SK-N-SH (cell line): ENCODE measurements around the gene TNPO2. TPM values are rescaled to one million over a fixed set of nuclear protein-coding genes. Genes with fewer than 3 reads are reported as not detected.

Experiments
- CTCF ChIA-PET: fragments of 300-600, 350-600 bp; formaldehyde crosslinking; extraction: SDS; loops from one replicate; lab custom pipeline; 2021; lab: Yijun Ruan, JAX
- POLR2A ChIA-PET: fragments of 350-600 bp; sonication (Branson Sonifier 250); formaldehyde crosslinking; extraction: SDS; loops from one replicate; lab custom pipeline; 2020; ENCODE audit warnings: antibody characterized with exemption, inconsistent platforms; lab: Yijun Ruan, JAX
- DNase-seq: peaks from one replicate; pipeline ENCODE4 v3.0.0; 2012
- H2AFZ ChIP-seq: fragments of 200-600 bp; sonication (generic); 2 replicates; pipeline ENCODE4 v1.8.1; 2016; ENCODE audit warnings: antibody characterized with exemption, mild to moderate bottlenecking, low read depth
- H3F3A ChIP-seq: fragments of 200-600 bp; sonication (generic); replicated peaks from 2 replicates; pipeline ENCODE3; 2016; ENCODE audit warnings: antibody characterized with exemption, mild to moderate bottlenecking; ENCODE audit not compliant: insufficient read depth
- H3K27ac ChIP-seq, 2 experiments: fragments of 200-500 bp in 1 of 2; fragments of 200-600 bp in 1 of 2; sonication (Bioruptor generic) in 1 of 2; sonication (generic), shearing (Covaris generic) in 1 of 2; 2 replicates each; pipeline versions ENCODE4 v1.5.1 to v1.6.1; 2014 to 2016; ENCODE audit warnings: low read depth in 2 of 2, inconsistent platforms in 1 of 2, low read length in 1 of 2, mild to moderate bottlenecking in 1 of 2, mixed read lengths in 1 of 2
- H3K27me3 ChIP-seq: fragments of 200-600 bp; sonication (generic), shearing (Covaris generic); 2 replicates; pipeline ENCODE4 v1.6.1; 2016; ENCODE audit warnings: mixed run types; ENCODE audit not compliant: insufficient read depth
- H3K36me3 ChIP-seq, 2 experiments: fragments of 200-500 bp in 1 of 2; fragments of 200-600 bp in 1 of 2; sonication (Bioruptor generic) in 1 of 2; sonication (generic) in 1 of 2; replicated peaks in 1 of 2; 2 replicates each; pipeline versions ENCODE3 to v1.5.1; 2014 to 2016; ENCODE audit warnings: low read length in 1 of 2, mild to moderate bottlenecking in 1 of 2; ENCODE audit not compliant: insufficient read depth in 2 of 2, control insufficient read depth in 1 of 2
- H3K4me1 ChIP-seq, 2 experiments: fragments of 200-500 bp in 1 of 2; fragments of 200-600 bp in 1 of 2; sonication (Bioruptor generic) in 1 of 2; sonication (generic), shearing (Covaris generic) in 1 of 2; 2 replicates each; pipeline versions ENCODE4 v1.5.1 to v1.6.1; 2014 to 2016; ENCODE audit warnings: low read depth in 1 of 2, low read length in 1 of 2, mixed run types in 1 of 2; ENCODE audit not compliant: insufficient read depth in 2 of 2, control insufficient read depth in 1 of 2
- H3K4me2 ChIP-seq: fragments of 200-600 bp; sonication (generic), shearing (Covaris generic); 2 replicates; pipeline ENCODE4 v1.6.1; 2017; ENCODE audit warnings: mixed run types
- H3K4me3 ChIP-seq, 2 experiments: fragments of 200-500 bp in 1 of 2; fragments of 200-600 bp in 1 of 2; sonication (Bioruptor generic) in 1 of 2; sonication (generic), shearing (Covaris generic) in 1 of 2; 2 replicates each; pipeline versions ENCODE4 v1.5.1 to v1.8.1; 2014 to 2016; ENCODE audit warnings: low read depth in 2 of 2, inconsistent platforms in 1 of 2, low read length in 1 of 2, mild to moderate bottlenecking in 1 of 2, mixed read lengths in 1 of 2, moderate library complexity in 1 of 2
- H3K79me2 ChIP-seq: fragments of 200-600 bp; sonication (generic); 2 replicates; pipeline ENCODE4 v1.8.1; 2017; ENCODE audit warnings: mild to moderate bottlenecking; ENCODE audit not compliant: insufficient read depth
- H3K9ac ChIP-seq: fragments of 200-600 bp; sonication (generic); 2 replicates; pipeline ENCODE4 v1.6.1; 2017; ENCODE audit warnings: mixed run types
- H3K9me2 ChIP-seq: fragments of 200-600 bp; sonication (generic); 2 replicates; pipeline ENCODE4 v1.6.1; 2017; ENCODE audit warnings: mixed run types
- H3K9me3 ChIP-seq: fragments of 200-600 bp; sonication (generic); 2 replicates; pipeline ENCODE4 v1.6.1; 2017; ENCODE audit warnings: mixed run types, mild to moderate bottlenecking, moderate library complexity
- H4K20me1 ChIP-seq: fragments of 200-600 bp; sonication (generic); 2 replicates; pipeline ENCODE4 v1.6.1; 2017; ENCODE audit warnings: mild to moderate bottlenecking, mixed run types; ENCODE audit not compliant: insufficient read depth
- CHD2 ChIP-seq: fragments of 150-350 bp; IDR thresholded peaks from 2 replicates; pipeline ENCODE4 v1.6.1; 2018; ENCODE audit warnings: low read length; ENCODE audit not compliant: partially characterized antibody
- ELF1 ChIP-seq: IDR thresholded peaks from 2 replicates; pipeline ENCODE4 v1.4.0; 2012
- EZH2phosphoT487 ChIP-seq: fragments of 200-600 bp; sonication (generic); IDR thresholded peaks from 2 replicates; pipeline ENCODE4 v1.6.1; 2017; ENCODE audit warnings: low read depth, mixed run types, mild to moderate bottlenecking, antibody characterized with exemption, moderate library complexity, borderline replicate concordance
- FOXJ3 ChIP-seq: sonication (generic); formaldehyde crosslinking; IDR thresholded peaks from 2 replicates; pipeline ENCODE4 v1.5.1; 2020; ENCODE audit warnings: mild to moderate bottlenecking, missing genetic modification reagents
- GABPA ChIP-seq: IDR thresholded peaks from 2 replicates; pipeline ENCODE4 v1.4.0; 2012; ENCODE audit warnings: low read depth, mild to moderate bottlenecking
- JUND ChIP-seq: IDR thresholded peaks from 2 replicates; pipeline ENCODE4 v1.4.0; 2012
- MEF2A ChIP-seq: IDR thresholded peaks from 2 replicates; pipeline ENCODE4 v1.4.0; 2012; ENCODE audit warnings: low read depth, borderline replicate concordance
- MXI1 ChIP-seq: IDR thresholded peaks from 2 replicates; pipeline ENCODE4 v1.6.1; 2012; ENCODE audit warnings: mild to moderate bottlenecking, low read depth, low read length, improper control_type of control experiment
- NFIC ChIP-seq: IDR thresholded peaks from 2 replicates; pipeline ENCODE4 v1.4.0; 2012; ENCODE audit warnings: borderline replicate concordance
- NRF1 ChIP-seq: IDR thresholded peaks from 2 replicates; pipeline ENCODE4 v1.6.1; 2012; ENCODE audit warnings: low read depth, mild to moderate bottlenecking, low read length
- PBX3 ChIP-seq: IDR thresholded peaks from 2 replicates; pipeline ENCODE4; 2012
- RAD21 ChIP-seq: IDR thresholded peaks from 2 replicates; pipeline ENCODE4 v1.6.1; 2012; ENCODE audit warnings: mild to moderate bottlenecking, low read length
- RCOR1 ChIP-seq: fragments of 150-350 bp; IDR thresholded peaks from 2 replicates; pipeline ENCODE4 v1.6.1; 2017; ENCODE audit warnings: antibody characterized with exemption, low read length
- SIN3A ChIP-seq: IDR thresholded peaks from 2 replicates; pipeline ENCODE4 v1.6.1; 2012; ENCODE audit warnings: low read depth, mild to moderate bottlenecking, low read length, moderate library complexity, borderline replicate concordance
- USF1 ChIP-seq: IDR thresholded peaks from 2 replicates; pipeline ENCODE4 v1.4.0; 2012; ENCODE audit warnings: low read depth, borderline replicate concordance
- YY1 ChIP-seq: IDR thresholded peaks from 2 replicates; pipeline ENCODE4 v1.4.0; 2012; ENCODE audit warnings: low read depth, mild to moderate bottlenecking
- WGBS: methylation state at CpG from one replicate; pipeline ENCODE4 v1.1.6; 2017; ENCODE audit warnings: low lambda C conversion rate; 5-methylcytosine and 5-hydroxymethylcytosine counted together
- polyA plus RNA-seq, 3 experiments: library from polyadenylated mRNA; depleted of rRNA; stranded (reverse); fragments of >200 nt; gene quantifications; 2 replicates each; pipeline ENCODE4 v1.2.3, GENCODE V29; 2012
- TF ChIP-seq, protein P1 (sequence below): IDR thresholded peaks from 2 replicates; pipeline ENCODE4 v1.6.1; 2012; ENCODE audit warnings: mild to moderate bottlenecking, low read depth, low read length, moderate library complexity
- TF ChIP-seq, protein P2 (sequence below): fragments of 200-600 bp; sonication (generic); IDR thresholded peaks from 2 replicates; pipeline ENCODE4 v1.6.1; 2017; ENCODE audit warnings: antibody characterized with exemption, mild to moderate bottlenecking, moderate library complexity
- TF ChIP-seq, protein P3 (sequence below): IDR thresholded peaks from 2 replicates; pipeline ENCODE4 v1.4.0; 2012; ENCODE audit warnings: low read depth

TNPO2 gene
- polyA plus RNA-seq, 1 of the 3 experiments (the other 2 are of a cell fraction): 82.4 TPM

DNA sequence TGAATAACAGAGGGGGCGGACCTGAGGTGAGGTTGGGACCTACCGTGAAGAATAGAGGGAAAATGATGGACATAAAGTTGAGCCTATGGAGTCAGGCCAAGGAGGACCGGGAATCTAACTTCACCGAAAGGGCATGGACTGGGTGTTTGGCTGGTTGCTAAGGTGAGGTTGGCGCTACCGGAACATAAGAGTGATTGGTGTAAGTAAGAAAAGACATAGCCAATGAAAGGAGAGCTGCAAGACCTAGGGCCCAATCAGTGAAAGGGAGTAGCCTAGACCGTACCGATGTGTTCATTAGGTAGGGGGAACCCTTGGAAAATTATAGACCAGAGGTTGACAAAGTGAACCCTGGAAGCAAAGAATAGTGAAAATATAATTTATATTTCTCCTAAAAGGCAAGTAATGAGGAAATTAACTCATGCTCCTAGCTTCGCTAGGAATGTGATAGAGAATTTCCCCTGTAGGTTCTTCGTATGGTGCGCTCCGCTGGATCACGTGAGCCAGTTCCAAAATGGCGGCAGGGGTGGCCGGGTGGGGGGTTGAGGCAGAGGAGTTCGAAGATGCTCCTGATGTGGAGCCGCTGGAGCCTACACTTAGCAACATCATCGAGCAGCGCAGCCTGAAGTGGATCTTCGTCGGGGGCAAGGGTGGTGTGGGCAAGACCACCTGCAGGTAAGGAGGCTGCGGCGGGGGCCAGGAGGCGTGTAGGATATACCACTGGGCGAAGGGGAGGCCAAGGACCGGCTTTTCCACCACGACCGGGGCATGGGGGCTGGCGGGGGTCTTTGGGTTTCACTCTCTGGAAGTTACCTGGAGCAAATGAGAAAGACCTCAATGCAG, 13.5 kb upstream of the TNPO2 start, which contains the start of gene GET3 (continued):
- TF ChIP-seq, protein P1, sequence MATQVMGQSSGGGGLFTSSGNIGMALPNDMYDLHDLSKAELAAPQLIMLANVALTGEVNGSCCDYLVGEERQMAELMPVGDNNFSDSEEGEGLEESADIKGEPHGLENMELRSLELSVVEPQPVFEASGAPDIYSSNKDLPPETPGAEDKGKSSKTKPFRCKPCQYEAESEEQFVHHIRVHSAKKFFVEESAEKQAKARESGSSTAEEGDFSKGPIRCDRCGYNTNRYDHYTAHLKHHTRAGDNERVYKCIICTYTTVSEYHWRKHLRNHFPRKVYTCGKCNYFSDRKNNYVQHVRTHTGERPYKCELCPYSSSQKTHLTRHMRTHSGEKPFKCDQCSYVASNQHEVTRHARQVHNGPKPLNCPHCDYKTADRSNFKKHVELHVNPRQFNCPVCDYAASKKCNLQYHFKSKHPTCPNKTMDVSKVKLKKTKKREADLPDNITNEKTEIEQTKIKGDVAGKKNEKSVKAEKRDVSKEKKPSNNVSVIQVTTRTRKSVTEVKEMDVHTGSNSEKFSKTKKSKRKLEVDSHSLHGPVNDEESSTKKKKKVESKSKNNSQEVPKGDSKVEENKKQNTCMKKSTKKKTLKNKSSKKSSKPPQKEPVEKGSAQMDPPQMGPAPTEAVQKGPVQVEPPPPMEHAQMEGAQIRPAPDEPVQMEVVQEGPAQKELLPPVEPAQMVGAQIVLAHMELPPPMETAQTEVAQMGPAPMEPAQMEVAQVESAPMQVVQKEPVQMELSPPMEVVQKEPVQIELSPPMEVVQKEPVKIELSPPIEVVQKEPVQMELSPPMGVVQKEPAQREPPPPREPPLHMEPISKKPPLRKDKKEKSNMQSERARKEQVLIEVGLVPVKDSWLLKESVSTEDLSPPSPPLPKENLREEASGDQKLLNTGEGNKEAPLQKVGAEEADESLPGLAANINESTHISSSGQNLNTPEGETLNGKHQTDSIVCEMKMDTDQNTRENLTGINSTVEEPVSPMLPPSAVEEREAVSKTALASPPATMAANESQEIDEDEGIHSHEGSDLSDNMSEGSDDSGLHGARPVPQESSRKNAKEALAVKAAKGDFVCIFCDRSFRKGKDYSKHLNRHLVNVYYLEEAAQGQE: no peak
- TF ChIP-seq GABPA (peak; percentile 19; the same call in 1 of the 2 replicates), NRF1 (no peak), NFIC (no peak), MEF2A (no peak), SIN3A (peak; percentile 75; the same call in 1 of the 2 replicates), YY1 (peak; percentile 97), USF1 (peak; percentile 96), EZH2phosphoT487 (no peak)

GRCh38 chr19:12733369-12734214, 9.9 kb upstream of the TNPO2 start:
- Histone ChIP-seq H3K36me3 (peaks cover 19 to 24% of the 10 kb centered on the region in 2 experiments), H3K9me3 (no peaks in the 10 kb centered on the region), H4K20me1 (peaks cover 39% of the 10 kb centered on the region), H3K27ac (peak overlapping the region; percentile 84 to 89), H3K4me1 (peaks cover 11 to 29% of the 10 kb centered on the region in 2 experiments; a peak in 1 of 4 replicates), H3K4me2 (peak overlapping the region; percentile 92), H3K4me3 (peak overlapping the region; percentile 87 to 90), H3K79me2 (peaks cover 70% of the 10 kb centered on the region), H3K27me3 (no peaks in the 10 kb centered on the region), H3F3A (peaks cover 26% of the 10 kb centered on the region), H3K9ac (peak overlapping the region; percentile 98), H2AFZ (peak overlapping the region; percentile 58; the same call in 1 of the 2 replicates), H3K9me2 (no peaks in the 10 kb centered on the region)
- no peak for TF ChIP-seq RAD21
- TF ChIP-seq RCOR1: no peak
- no peak for TF ChIP-seq FOXJ3 (CRISPR knock-in tag)
- TF ChIP-seq JUND: no peak
- TF ChIP-seq MXI1: no peak
- TF ChIP-seq CHD2: no peak
- TF ChIP-seq, protein P2, sequence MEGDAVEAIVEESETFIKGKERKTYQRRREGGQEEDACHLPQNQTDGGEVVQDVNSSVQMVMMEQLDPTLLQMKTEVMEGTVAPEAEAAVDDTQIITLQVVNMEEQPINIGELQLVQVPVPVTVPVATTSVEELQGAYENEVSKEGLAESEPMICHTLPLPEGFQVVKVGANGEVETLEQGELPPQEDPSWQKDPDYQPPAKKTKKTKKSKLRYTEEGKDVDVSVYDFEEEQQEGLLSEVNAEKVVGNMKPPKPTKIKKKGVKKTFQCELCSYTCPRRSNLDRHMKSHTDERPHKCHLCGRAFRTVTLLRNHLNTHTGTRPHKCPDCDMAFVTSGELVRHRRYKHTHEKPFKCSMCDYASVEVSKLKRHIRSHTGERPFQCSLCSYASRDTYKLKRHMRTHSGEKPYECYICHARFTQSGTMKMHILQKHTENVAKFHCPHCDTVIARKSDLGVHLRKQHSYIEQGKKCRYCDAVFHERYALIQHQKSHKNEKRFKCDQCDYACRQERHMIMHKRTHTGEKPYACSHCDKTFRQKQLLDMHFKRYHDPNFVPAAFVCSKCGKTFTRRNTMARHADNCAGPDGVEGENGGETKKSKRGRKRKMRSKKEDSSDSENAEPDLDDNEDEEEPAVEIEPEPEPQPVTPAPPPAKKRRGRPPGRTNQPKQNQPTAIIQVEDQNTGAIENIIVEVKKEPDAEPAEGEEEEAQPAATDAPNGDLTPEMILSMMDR: peak; percentile 54
- TF ChIP-seq, protein P3, sequence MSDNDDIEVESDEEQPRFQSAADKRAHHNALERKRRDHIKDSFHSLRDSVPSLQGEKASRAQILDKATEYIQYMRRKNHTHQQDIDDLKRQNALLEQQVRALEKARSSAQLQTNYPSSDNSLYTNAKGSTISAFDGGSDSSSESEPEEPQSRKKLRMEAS: 0 out of 2 replicates have a peak, but pooled peaks have one; percentile 18
- no peak for TF ChIP-seq ELF1
- no peak for TF ChIP-seq PBX3
- CTCF ChIA-PET: interaction anchor here (1.2 to 23.9 kb wide), 8 partner anchors 10 to 113 kb away, joined by 3 to 273 read pairs (median 8); partner anchors contain the start of gene TNPO2
- DNase-seq: peak; percentile 76
- POLR2A ChIA-PET: interaction anchor here (1.3 to 1.6 kb wide), 2 partner anchors 10 to 33 kb away, joined by 3 to 6 read pairs; partner anchors contain the start of gene TNPO2
- WGBS: 1% methylated on average over 15 of the region's 15 CpGs
